Peyer's patch (tissue), 4 donors: Measurements from ENCODE around the gene KRAS.

Experiments used
- POLR2A ChIP-seq, 2 donors: fragments of 450-650 bp; IDR thresholded peaks; one replicate each; pipeline ENCODE4 v1.5.1; 2017; ENCODE audit warnings: antibody characterized with exemption in 2 of 2, mild to moderate bottlenecking in 2 of 2, moderate library complexity in 2 of 2
- TF ChIP-seq, protein P1 (sequence below), 6 experiments: fragments of 450-650 bp in 4 of 6; fragments of 200-600 bp in 2 of 6; sonication (generic) in 1 of 6; IDR thresholded peaks; one replicate each; pipeline ENCODE4 v1.5.1; 2017 to 2019; ENCODE audit warnings: antibody characterized with exemption in 6 of 6, mild to moderate bottlenecking in 3 of 6, moderate library complexity in 1 of 6

DNA sequence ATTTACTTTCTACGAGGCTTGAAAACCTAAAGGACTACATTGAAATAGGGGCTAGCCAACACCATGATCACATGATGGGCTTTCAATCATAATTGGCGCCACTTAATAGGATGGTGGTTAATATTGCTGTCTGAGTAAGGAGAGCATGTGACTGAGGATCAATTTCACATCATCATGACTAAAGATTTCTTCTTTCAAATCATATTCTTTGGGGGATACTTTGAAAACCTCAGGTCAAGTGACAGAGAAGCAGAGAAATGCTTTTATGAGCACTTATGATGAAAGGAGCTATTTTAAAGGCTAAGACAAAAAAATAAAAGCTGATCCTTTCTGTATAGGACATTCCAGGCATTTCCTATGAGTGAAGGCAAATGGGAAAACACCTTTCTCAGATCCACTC lies 42.9 kb upstream of the KRAS start:
- TF ChIP-seq, protein P1, sequence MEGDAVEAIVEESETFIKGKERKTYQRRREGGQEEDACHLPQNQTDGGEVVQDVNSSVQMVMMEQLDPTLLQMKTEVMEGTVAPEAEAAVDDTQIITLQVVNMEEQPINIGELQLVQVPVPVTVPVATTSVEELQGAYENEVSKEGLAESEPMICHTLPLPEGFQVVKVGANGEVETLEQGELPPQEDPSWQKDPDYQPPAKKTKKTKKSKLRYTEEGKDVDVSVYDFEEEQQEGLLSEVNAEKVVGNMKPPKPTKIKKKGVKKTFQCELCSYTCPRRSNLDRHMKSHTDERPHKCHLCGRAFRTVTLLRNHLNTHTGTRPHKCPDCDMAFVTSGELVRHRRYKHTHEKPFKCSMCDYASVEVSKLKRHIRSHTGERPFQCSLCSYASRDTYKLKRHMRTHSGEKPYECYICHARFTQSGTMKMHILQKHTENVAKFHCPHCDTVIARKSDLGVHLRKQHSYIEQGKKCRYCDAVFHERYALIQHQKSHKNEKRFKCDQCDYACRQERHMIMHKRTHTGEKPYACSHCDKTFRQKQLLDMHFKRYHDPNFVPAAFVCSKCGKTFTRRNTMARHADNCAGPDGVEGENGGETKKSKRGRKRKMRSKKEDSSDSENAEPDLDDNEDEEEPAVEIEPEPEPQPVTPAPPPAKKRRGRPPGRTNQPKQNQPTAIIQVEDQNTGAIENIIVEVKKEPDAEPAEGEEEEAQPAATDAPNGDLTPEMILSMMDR (IDR thresholded peaks at IDR 0.05) = no peak
- TF ChIP-seq POLR2A (IDR thresholded peaks at IDR 0.05) = no peak
